Muscle of leg (tissue), 11 donors: Measurements from ENCODE around the gene CLK3. TPM values are rescaled to one million over a fixed set of nuclear protein-coding genes. Genes with fewer than 3 reads are reported as not detected.
"Not testable (repeated sequence)": the region's sequence is repeated elsewhere in the genome, so short reads cannot be mapped to it uniquely, and the experiment has no call there.

Experiments used
- DNase-seq: peaks from one replicate; pipeline ENCODE4 v3.0.0; 2013
- H3K27ac ChIP-seq: one replicate; pipeline ENCODE4 v1.5.1; 2013; ENCODE audit warnings: mild to moderate bottlenecking, low read length, control low read depth
- H3K27me3 ChIP-seq: one replicate; pipeline ENCODE4 v1.6.1; 2013; ENCODE audit warnings: low read length; ENCODE audit not compliant: control insufficient read depth, insufficient read depth
- H3K36me3 ChIP-seq: one replicate; pipeline ENCODE4 v1.6.1; 2013; ENCODE audit warnings: low read length; ENCODE audit not compliant: control insufficient read depth, insufficient read depth
- H3K4me1 ChIP-seq: one replicate; pipeline ENCODE4 v1.6.1; 2013; ENCODE audit warnings: low read length; ENCODE audit not compliant: control insufficient read depth, insufficient read depth
- H3K4me3 ChIP-seq: one replicate; pipeline ENCODE4 v1.5.1; 2013; ENCODE audit warnings: low read length, control low read depth
- H3K9me3 ChIP-seq: replicated peaks from 2 replicates; pipeline ENCODE4 v1.6.1; 2013; ENCODE audit warnings: low read depth, low read length; ENCODE audit not compliant: control insufficient read depth
- WGBS: methylation state at CpG from one replicate; pipeline ENCODE4 v1.1.5; 2013; ENCODE audit warnings: missing lambda C conversion rate; ENCODE audit not compliant: insufficient coverage; 5-methylcytosine and 5-hydroxymethylcytosine counted together
- polyA plus RNA-seq, 8 donors: library from polyadenylated mRNA; unstranded; fragments of 120-200 nt; gene quantifications; one replicate each; pipeline versions ENCODE4 v1.2.1 to v1.2.3, GENCODE V29; 2013; ENCODE audit warnings: inconsistent platforms in 1 of 8, low replicate concordance in 1 of 8; ENCODE audit not compliant: insufficient read length in 8 of 8, insufficient read depth in 1 of 8
- total RNA-seq: library from RNA; stranded (reverse); fragments of 120-200 nt; gene quantifications from one replicate; pipeline ENCODE4 v1.2.4, GENCODE V29; 2013

Gene CLK3
- total and polyA plus RNA-seq, 9 donors: 31.9 to 53.0 (median 46.0) TPM

DNA sequence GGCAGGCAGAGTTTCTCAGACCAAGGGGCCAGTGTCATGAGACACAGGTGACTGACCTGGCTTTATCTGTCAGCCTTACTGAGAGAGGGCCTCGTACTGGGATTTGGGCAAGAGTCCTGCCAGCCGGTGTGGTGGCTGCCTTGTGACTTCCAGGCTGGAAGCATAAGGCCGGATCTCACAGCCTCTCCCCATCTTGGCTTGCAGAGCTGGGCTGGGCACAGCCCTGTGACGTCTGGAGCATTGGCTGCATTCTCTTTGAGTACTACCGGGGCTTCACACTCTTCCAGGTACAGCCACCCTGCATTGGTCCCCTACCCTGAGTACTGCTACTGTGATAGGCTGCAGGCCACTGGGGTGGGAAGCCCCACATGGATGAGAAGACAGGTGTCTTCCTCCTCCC, 12.1 kb downstream of the CLK3 start:
- no peaks in the 10 kb centered on the region for H3K27me3 ChIP-seq
- H3K4me3 ChIP-seq: no peak overlapping the region
- 84% methylated on average over 5 of the region's 5 CpGs for whole genome bisulfite sequencing
- no peaks in the 10 kb centered on the region for H3K9me3 ChIP-seq
- DNase-seq: no peak
- no peaks in the 10 kb centered on the region for H3K4me1 ChIP-seq
- H3K27ac ChIP-seq: no peak overlapping the region
- H3K36me3 ChIP-seq: peaks cover 97% of the 10 kb centered on the region

DNA sequence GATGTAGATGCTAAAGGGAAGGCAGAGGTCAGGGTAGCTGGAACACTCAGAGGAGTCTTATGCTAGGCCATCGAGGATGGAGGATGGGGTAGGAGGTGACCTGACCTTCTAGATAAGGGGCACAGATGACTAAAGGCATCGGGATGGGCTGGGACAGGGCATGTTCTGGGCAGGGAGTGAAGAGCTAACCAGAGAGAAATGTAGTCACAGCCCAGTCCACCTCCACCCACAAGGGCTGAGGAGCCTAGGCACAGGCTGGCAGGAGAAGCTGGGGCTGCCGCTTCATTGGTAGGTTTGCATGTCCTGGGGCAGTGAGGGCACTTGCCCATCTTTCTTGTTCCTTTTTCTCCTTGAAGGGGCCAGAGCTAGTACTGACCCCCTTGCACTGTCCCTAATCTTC, 12.6 kb downstream of the CLK3 start:
- DNase-seq: no peak
- Histone ChIP-seq H3K36me3 (peaks cover 97% of the 10 kb centered on the region), H3K9me3 (no peaks in the 10 kb centered on the region), H3K27ac (no peak overlapping the region), H3K27me3 (no peaks in the 10 kb centered on the region), H3K4me3 (no peak overlapping the region), H3K4me1 (no peaks in the 10 kb centered on the region)
- WGBS: 90% methylated on average over 2 of the region's 3 CpGs

- no CpG with 5 or more reads among the region's 5 CpGs for WGBS
- Histone ChIP-seq H3K27me3 (no peaks in the 10 kb centered on the region), H3K4me3 (no peak overlapping the region), H3K9me3 (no peaks in the 10 kb centered on the region), H3K27ac (no peak overlapping the region), H3K4me1 (no peaks in the 10 kb centered on the region), H3K36me3 (peaks cover 96% of the 10 kb centered on the region)
- DNase-seq: no peak
Measured at GRCh38 chr15:74628949-74629348, 13.3 kb downstream of the CLK3 start.

DNA sequence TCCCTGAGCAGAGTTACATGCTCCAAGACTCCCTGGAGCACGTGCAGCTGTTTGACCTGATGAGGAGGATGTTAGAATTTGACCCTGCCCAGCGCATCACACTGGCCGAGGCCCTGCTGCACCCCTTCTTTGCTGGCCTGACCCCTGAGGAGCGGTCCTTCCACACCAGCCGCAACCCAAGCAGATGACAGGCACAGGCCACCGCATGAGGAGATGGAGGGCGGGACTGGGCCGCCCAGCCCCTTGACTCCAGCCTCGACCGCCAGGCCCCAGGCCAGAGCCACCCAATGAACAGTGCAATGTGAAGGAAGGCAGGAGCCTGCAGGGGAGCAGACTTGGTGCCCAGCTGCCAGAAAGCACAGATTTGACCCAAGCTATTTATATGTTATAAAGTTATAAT, 14.1 kb downstream of the CLK3 start:
- not testable (repeated sequence) for H3K27ac ChIP-seq, H3K27me3 ChIP-seq, H3K4me3 ChIP-seq, H3K9me3 ChIP-seq, DNase-seq, H3K4me1 ChIP-seq
- no CpG with 5 or more reads among the region's 10 CpGs for WGBS
- H3K36me3 ChIP-seq: peaks cover 96% of the 10 kb centered on the region

GRCh38 chr15:74630284-74631086, 14.8 kb downstream of the CLK3 start:
- WGBS: 65% methylated on average over 4 of the region's 6 CpGs
- H3K4me3 ChIP-seq: no peak overlapping the region
- no peak overlapping the region for H3K27ac ChIP-seq
- no peaks in the 10 kb centered on the region for H3K9me3 ChIP-seq
- DNase-seq: no peak
- no peaks in the 10 kb centered on the region for H3K27me3 ChIP-seq
- H3K4me1 ChIP-seq: no peaks in the 10 kb centered on the region
- H3K36me3 ChIP-seq: peaks cover 96% of the 10 kb centered on the region

- no peak overlapping the region for H3K4me3 ChIP-seq
- no peaks in the 10 kb centered on the region for H3K9me3 ChIP-seq
- H3K4me1 ChIP-seq: no peaks in the 10 kb centered on the region
- no peaks in the 10 kb centered on the region for H3K27me3 ChIP-seq
- no peak overlapping the region for H3K27ac ChIP-seq
- peaks cover 96% of the 10 kb centered on the region for H3K36me3 ChIP-seq
- WGBS: 78% methylated on average over 2 of the region's 3 CpGs
- DNase-seq: no peak
Measured at GRCh38 chr15:74631087-74631385, 15.4 kb downstream of the CLK3 start.

- Histone ChIP-seq H3K27ac (no peak overlapping the region), H3K36me3 (peaks cover 96% of the 10 kb centered on the region)
- 47% methylated on average over 3 of the region's 3 CpGs for WGBS
Measured at GRCh38 chr15:74631408-74631807, 15.8 kb downstream of the CLK3 start.

GRCh38 chr15:74631935-74632560, 16.4 kb downstream of the CLK3 start:
- 62% methylated on average over 7 of the region's 8 CpGs for WGBS
- Histone ChIP-seq H3K36me3 (peaks cover 96% of the 10 kb centered on the region), H3K27me3 (no peaks in the 10 kb centered on the region), H3K9me3 (no peaks in the 10 kb centered on the region), H3K4me1 (no peaks in the 10 kb centered on the region), H3K27ac (no peak overlapping the region), H3K4me3 (no peak overlapping the region)
- peak; percentile 58 for DNase-seq

More at GRCh38 chr15:74631408-74631807, 15.8 kb downstream of the CLK3 start:
- Histone ChIP-seq H3K9me3 (no peaks in the 10 kb centered on the region), H3K4me3 (no peak overlapping the region), H3K27me3 (no peaks in the 10 kb centered on the region), H3K4me1 (no peaks in the 10 kb centered on the region)
- no peak for DNase-seq

DNA sequence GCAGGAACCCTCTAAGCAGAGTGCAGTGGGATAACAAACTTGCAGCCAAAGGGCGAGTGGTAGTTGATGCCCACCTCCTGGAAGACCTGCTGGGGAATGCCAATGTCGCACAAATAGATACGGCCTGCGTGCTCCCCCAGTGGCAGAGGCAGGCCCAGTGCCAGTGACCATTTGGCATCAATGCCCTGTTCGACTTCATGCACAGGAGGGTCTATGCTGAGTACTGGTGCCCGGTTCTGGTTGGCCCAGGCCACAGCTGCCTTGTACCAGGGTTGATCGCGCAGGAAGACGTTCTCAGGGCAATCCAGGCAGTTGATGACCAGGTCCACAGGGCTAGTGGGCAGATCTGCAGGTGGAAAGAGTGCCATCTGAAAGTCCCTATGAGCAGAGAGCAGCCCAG, 17.0 kb downstream of the CLK3 start:
- H3K27me3 ChIP-seq: no peaks in the 10 kb centered on the region
- H3K27ac ChIP-seq: no peak overlapping the region
- no peaks in the 10 kb centered on the region for H3K4me1 ChIP-seq
- WGBS: 95% methylated on average over 9 of the region's 9 CpGs
- no peak for DNase-seq
- H3K36me3 ChIP-seq: peaks cover 96% of the 10 kb centered on the region
- H3K4me3 ChIP-seq: no peak overlapping the region
- no peaks in the 10 kb centered on the region for H3K9me3 ChIP-seq

GRCh38 chr15:74633781-74634180, 18.1 kb downstream of the CLK3 start:
- H3K36me3 ChIP-seq: peaks cover 90% of the 10 kb centered on the region
- no peak for DNase-seq
- H3K27me3 ChIP-seq: no peaks in the 10 kb centered on the region
- no peaks in the 10 kb centered on the region for H3K9me3 ChIP-seq
- no peak overlapping the region for H3K4me3 ChIP-seq
- WGBS: 100% methylated on average over 1 of the region's 2 CpGs
- no peaks in the 10 kb centered on the region for H3K4me1 ChIP-seq
- H3K27ac ChIP-seq: no peak overlapping the region
